HEK293T (cell line): Measurements from ENCODE around the gene PRR29.

Experiments
- ARNT ChIP-seq: fragments of 450-650 bp; IDR thresholded peaks from 2 replicates; pipeline ENCODE4 v1.6.1; 2017; ENCODE audit warnings: mild to moderate bottlenecking
- BHLHE40 ChIP-seq: fragments of 450-650 bp; IDR thresholded peaks from 2 replicates; pipeline ENCODE4 v1.6.1; 2016; ENCODE audit warnings: mild to moderate bottlenecking, moderate library complexity, borderline replicate concordance
- CTBP1 ChIP-seq: fragments of 450-650 bp; IDR thresholded peaks from 2 replicates; pipeline ENCODE4 v1.6.1; 2016; ENCODE audit warnings: borderline replicate concordance
- ELF4 ChIP-seq: fragments of 450-650 bp; IDR thresholded peaks from 2 replicates; pipeline ENCODE4 v1.6.1; 2017; ENCODE audit warnings: antibody characterized with exemption
- FOXA1 ChIP-seq: fragments of 450-650 bp; IDR thresholded peaks from 2 replicates; pipeline ENCODE4 v1.6.1; 2016; ENCODE audit warnings: mild to moderate bottlenecking
- FOXK2 ChIP-seq: fragments of 450-650 bp; IDR thresholded peaks from 2 replicates; pipeline ENCODE4 v1.6.1; 2016; ENCODE audit warnings: mild to moderate bottlenecking
- FOXM1 ChIP-seq: fragments of 450-650 bp; IDR thresholded peaks from 2 replicates; pipeline ENCODE4 v1.6.1; 2017; ENCODE audit warnings: mild to moderate bottlenecking, borderline replicate concordance
- HDGF ChIP-seq: fragments of 450-650 bp; IDR thresholded peaks from 2 replicates; pipeline ENCODE4 v1.6.1; 2017; ENCODE audit warnings: antibody characterized with exemption, borderline replicate concordance
- LEF1 ChIP-seq: fragments of 450-650 bp; IDR thresholded peaks from 2 replicates; pipeline ENCODE4 v1.6.1; 2017; ENCODE audit warnings: mild to moderate bottlenecking, borderline replicate concordance
- PKNOX1 ChIP-seq: fragments of 450-650 bp; IDR thresholded peaks from 2 replicates; pipeline ENCODE4 v1.6.1; 2016
- SP1 ChIP-seq: fragments of 450-650 bp; IDR thresholded peaks from 2 replicates; pipeline ENCODE4 v1.6.1; 2017
- SUZ12 ChIP-seq: fragments of 450-650 bp; IDR thresholded peaks from 2 replicates; pipeline ENCODE4 v1.6.1; 2016; ENCODE audit warnings: mild to moderate bottlenecking
- TARDBP ChIP-seq: fragments of 450-650 bp; IDR thresholded peaks from 2 replicates; pipeline ENCODE4 v1.6.1; 2016
- ZNF384 ChIP-seq: fragments of 450-650 bp; IDR thresholded peaks from 2 replicates; pipeline ENCODE4 v1.6.1; 2016

GRCh38 chr17:64024781-64025731 is 26.9 kb downstream of the PRR29 start:
- no peak for TF ChIP-seq ELF4
- no peak for TF ChIP-seq SP1
- TF ChIP-seq BHLHE40, result no peak
- TF ChIP-seq SUZ12, result no peak
- TF ChIP-seq PKNOX1, result no peak
- no peak for TF ChIP-seq HDGF
- TF ChIP-seq FOXK2, result no peak
- no peak for TF ChIP-seq CTBP1
- TF ChIP-seq FOXM1, result no peak
- TF ChIP-seq ZNF384, result no peak
- no peak for TF ChIP-seq LEF1
- no peak for TF ChIP-seq FOXA1
- no peak for TF ChIP-seq ARNT
- TF ChIP-seq TARDBP, result no peak
